SK-N-SH treated with all-trans-retinoic acid at 6 μM for 48 hours (cell line): Measurements from ENCODE around the gene FANCG.

Experiments
- ATAC-seq: fragments of 200-7000 bp; cut with Tn5 transposase; 3 replicates; pipeline ENCODE4 v1.9.1; 2020; ENCODE audit warnings: mild to moderate bottlenecking, moderate library complexity
- ARNTL ChIP-seq: fragments of 450-650 bp; formaldehyde crosslinking; IDR thresholded peaks from 2 replicates; pipeline ENCODE4 v1.5.0; 2020; ENCODE audit warnings: low read depth, mild to moderate bottlenecking, moderate library complexity, borderline replicate concordance
- BACH2 ChIP-seq: fragments of 250-450 bp; sonication (Bioruptor Pico); IDR thresholded peaks from 2 replicates; pipeline ENCODE4 v1.9.0; 2021; ENCODE audit warnings: mild to moderate bottlenecking, borderline replicate concordance
- CSDC2 ChIP-seq: fragments of 250-450 bp; sonication (Bioruptor Pico); IDR thresholded peaks from 2 replicates; pipeline ENCODE4 v1.5.0; 2020; ENCODE audit warnings: mild to moderate bottlenecking, moderate library complexity
- GLIS3 ChIP-seq: fragments of 250-450 bp; sonication (Bioruptor Pico); IDR thresholded peaks from 2 replicates; pipeline ENCODE4 v1.5.0; 2020; ENCODE audit warnings: mild to moderate bottlenecking, moderate library complexity
- ISL1 ChIP-seq: fragments of 250-450 bp; sonication (Bioruptor Pico); IDR thresholded peaks from 2 replicates; pipeline ENCODE4 v2.1.2; 2022; ENCODE audit warnings: mild to moderate bottlenecking, moderate library complexity
- OSR1 ChIP-seq: fragments of 250-450 bp; sonication (Bioruptor Pico); IDR thresholded peaks from 2 replicates; pipeline ENCODE4 v1.8.0; 2022; ENCODE audit warnings: moderate library complexity, mild to moderate bottlenecking, inconsistent platforms
- PPARA ChIP-seq: fragments of 250-450 bp; sonication (Bioruptor Pico); IDR thresholded peaks from 2 replicates; pipeline ENCODE4 v1.5.0; 2020; ENCODE audit warnings: mild to moderate bottlenecking, borderline replicate concordance
- RARB ChIP-seq: fragments of 250-450 bp; sonication (Bioruptor Pico); IDR thresholded peaks from 2 replicates; pipeline ENCODE4 v1.8.0; 2021; ENCODE audit warnings: mild to moderate bottlenecking, moderate library complexity
- SNAI2 ChIP-seq: fragments of 250-450 bp; sonication (Bioruptor Pico); IDR thresholded peaks from 2 replicates; pipeline ENCODE4 v1.5.0; 2020; ENCODE audit warnings: mild to moderate bottlenecking, moderate library complexity
- TOX ChIP-seq: fragments of 250-450 bp; sonication (Bioruptor Pico); IDR thresholded peaks from 2 replicates; pipeline ENCODE4 v1.8.0; 2021; ENCODE audit warnings: mild to moderate bottlenecking, moderate library complexity, borderline replicate concordance
- ZC3H10 ChIP-seq: fragments of 250-450 bp; sonication (Bioruptor Pico); IDR thresholded peaks from 2 replicates; pipeline ENCODE4 v1.5.1; 2021; ENCODE audit warnings: mild to moderate bottlenecking, moderate library complexity
- ZFP30 ChIP-seq: fragments of 450-650 bp; formaldehyde crosslinking; IDR thresholded peaks from 2 replicates; pipeline ENCODE4 v1.5.0; 2022; ENCODE audit warnings: mild to moderate bottlenecking, moderate library complexity
- ZNF70 ChIP-seq: fragments of 450-650 bp; formaldehyde crosslinking; IDR thresholded peaks from 2 replicates; pipeline ENCODE4 v1.5.0; 2020; ENCODE audit warnings: mild to moderate bottlenecking, moderate library complexity
- ZNF8 ChIP-seq: fragments of 450-650 bp; formaldehyde crosslinking; IDR thresholded peaks from 2 replicates; pipeline ENCODE4 v1.5.0; 2020; ENCODE audit warnings: mild to moderate bottlenecking, moderate library complexity
- TF ChIP-seq, protein P1 (sequence below): fragments of 250-450 bp; sonication (Bioruptor Pico); IDR thresholded peaks from 2 replicates; pipeline ENCODE4 v1.5.1; 2021; ENCODE audit warnings: mild to moderate bottlenecking, moderate library complexity
- TF ChIP-seq, protein P2 (sequence below): fragments of 250-450 bp; sonication (Bioruptor Pico); IDR thresholded peaks from 2 replicates; pipeline ENCODE4 v1.5.0; 2020; ENCODE audit warnings: mild to moderate bottlenecking, moderate library complexity
- TF ChIP-seq, protein P3 (sequence below): fragments of 250-450 bp; sonication (Bioruptor Pico); IDR thresholded peaks from 2 replicates; pipeline ENCODE4 v1.8.0; 2020; ENCODE audit warnings: mild to moderate bottlenecking, moderate library complexity, borderline replicate concordance
- TF ChIP-seq, protein P4 (sequence below): fragments of 250-450 bp; sonication (Bioruptor Pico); IDR thresholded peaks from 2 replicates; pipeline ENCODE4 v1.8.0; 2021; ENCODE audit warnings: low read depth, mild to moderate bottlenecking, moderate library complexity, borderline replicate concordance

FANCG gene

DNA sequence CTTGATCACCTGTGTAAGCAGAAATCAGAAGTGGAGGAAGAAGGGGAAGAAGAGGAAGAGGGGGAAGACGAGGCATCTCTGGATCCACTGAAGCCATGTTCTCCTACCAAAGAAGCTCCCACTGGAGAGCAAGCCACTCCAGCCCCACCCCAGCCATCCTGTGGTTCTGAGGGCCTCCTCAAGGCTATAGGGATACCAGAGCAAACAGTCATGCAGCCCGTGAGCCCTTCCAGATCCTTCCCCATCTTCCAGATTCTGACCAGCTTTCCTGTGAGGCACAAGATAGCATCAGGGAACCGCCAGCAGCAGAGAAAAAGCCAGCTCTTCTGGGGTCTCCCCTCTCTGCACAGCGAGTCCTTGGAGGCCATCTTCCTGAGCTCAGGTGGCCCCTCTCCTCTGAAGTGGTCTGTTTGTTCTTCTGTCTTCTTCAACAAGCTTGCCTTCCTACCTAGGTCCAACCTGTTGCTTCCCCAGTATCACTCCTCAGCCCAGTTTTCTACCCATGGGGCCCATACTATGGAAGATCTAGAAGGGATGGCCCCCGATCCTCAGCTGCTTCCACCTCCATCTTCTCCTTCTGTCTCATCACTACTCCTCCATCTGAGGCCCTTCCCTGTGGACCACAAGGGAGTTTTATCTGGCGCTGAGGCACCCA lies 36.7 kb downstream of the FANCG start:
- ATAC-seq, result no peak
- TF ChIP-seq ZC3H10 (CRISPR knock-in tag) (no peak), ISL1 (CRISPR knock-in tag) (no peak), ZNF70 (CRISPR knock-in tag) (no peak), CSDC2 (no peak), OSR1 (no peak), ARNTL (CRISPR knock-in tag) (no peak), GLIS3 (CRISPR knock-in tag) (no peak), TOX (no peak), RARB (CRISPR knock-in tag) (no peak), SNAI2 (CRISPR knock-in tag) (no peak), ZNF8 (no peak), PPARA (CRISPR knock-in tag) (no peak), BACH2 (CRISPR knock-in tag) (no peak)
- TF ChIP-seq, protein P1, sequence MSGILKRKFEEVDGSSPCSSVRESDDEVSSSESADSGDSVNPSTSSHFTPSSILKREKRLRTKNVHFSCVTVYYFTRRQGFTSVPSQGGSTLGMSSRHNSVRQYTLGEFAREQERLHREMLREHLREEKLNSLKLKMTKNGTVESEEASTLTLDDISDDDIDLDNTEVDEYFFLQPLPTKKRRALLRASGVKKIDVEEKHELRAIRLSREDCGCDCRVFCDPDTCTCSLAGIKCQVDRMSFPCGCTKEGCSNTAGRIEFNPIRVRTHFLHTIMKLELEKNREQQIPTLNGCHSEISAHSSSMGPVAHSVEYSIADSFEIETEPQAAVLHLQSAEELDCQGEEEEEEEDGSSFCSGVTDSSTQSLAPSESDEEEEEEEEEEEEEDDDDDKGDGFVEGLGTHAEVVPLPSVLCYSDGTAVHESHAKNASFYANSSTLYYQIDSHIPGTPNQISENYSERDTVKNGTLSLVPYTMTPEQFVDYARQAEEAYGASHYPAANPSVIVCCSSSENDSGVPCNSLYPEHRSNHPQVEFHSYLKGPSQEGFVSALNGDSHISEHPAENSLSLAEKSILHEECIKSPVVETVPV, result no peak
- TF ChIP-seq, protein P2, sequence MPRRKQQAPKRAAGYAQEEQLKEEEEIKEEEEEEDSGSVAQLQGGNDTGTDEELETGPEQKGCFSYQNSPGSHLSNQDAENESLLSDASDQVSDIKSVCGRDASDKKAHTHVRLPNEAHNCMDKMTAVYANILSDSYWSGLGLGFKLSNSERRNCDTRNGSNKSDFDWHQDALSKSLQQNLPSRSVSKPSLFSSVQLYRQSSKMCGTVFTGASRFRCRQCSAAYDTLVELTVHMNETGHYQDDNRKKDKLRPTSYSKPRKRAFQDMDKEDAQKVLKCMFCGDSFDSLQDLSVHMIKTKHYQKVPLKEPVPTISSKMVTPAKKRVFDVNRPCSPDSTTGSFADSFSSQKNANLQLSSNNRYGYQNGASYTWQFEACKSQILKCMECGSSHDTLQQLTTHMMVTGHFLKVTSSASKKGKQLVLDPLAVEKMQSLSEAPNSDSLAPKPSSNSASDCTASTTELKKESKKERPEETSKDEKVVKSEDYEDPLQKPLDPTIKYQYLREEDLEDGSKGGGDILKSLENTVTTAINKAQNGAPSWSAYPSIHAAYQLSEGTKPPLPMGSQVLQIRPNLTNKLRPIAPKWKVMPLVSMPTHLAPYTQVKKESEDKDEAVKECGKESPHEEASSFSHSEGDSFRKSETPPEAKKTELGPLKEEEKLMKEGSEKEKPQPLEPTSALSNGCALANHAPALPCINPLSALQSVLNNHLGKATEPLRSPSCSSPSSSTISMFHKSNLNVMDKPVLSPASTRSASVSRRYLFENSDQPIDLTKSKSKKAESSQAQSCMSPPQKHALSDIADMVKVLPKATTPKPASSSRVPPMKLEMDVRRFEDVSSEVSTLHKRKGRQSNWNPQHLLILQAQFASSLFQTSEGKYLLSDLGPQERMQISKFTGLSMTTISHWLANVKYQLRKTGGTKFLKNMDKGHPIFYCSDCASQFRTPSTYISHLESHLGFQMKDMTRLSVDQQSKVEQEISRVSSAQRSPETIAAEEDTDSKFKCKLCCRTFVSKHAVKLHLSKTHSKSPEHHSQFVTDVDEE (CRISPR knock-in tag), result no peak
- TF ChIP-seq, protein P3, sequence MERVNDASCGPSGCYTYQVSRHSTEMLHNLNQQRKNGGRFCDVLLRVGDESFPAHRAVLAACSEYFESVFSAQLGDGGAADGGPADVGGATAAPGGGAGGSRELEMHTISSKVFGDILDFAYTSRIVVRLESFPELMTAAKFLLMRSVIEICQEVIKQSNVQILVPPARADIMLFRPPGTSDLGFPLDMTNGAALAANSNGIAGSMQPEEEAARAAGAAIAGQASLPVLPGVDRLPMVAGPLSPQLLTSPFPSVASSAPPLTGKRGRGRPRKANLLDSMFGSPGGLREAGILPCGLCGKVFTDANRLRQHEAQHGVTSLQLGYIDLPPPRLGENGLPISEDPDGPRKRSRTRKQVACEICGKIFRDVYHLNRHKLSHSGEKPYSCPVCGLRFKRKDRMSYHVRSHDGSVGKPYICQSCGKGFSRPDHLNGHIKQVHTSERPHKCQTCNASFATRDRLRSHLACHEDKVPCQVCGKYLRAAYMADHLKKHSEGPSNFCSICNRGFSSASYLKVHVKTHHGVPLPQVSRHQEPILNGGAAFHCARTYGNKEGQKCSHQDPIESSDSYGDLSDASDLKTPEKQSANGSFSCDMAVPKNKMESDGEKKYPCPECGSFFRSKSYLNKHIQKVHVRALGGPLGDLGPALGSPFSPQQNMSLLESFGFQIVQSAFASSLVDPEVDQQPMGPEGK, result no peak
- TF ChIP-seq, protein P4, sequence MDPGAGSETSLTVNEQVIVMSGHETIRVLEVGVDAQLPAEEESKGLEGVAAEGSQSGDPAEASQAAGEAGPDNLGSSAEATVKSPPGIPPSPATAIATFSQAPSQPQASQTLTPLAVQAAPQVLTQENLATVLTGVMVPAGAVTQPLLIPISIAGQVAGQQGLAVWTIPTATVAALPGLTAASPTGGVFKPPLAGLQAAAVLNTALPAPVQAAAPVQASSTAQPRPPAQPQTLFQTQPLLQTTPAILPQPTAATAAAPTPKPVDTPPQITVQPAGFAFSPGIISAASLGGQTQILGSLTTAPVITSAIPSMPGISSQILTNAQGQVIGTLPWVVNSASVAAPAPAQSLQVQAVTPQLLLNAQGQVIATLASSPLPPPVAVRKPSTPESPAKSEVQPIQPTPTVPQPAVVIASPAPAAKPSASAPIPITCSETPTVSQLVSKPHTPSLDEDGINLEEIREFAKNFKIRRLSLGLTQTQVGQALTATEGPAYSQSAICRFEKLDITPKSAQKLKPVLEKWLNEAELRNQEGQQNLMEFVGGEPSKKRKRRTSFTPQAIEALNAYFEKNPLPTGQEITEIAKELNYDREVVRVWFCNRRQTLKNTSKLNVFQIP (CRISPR knock-in tag), result no peak

DNA sequence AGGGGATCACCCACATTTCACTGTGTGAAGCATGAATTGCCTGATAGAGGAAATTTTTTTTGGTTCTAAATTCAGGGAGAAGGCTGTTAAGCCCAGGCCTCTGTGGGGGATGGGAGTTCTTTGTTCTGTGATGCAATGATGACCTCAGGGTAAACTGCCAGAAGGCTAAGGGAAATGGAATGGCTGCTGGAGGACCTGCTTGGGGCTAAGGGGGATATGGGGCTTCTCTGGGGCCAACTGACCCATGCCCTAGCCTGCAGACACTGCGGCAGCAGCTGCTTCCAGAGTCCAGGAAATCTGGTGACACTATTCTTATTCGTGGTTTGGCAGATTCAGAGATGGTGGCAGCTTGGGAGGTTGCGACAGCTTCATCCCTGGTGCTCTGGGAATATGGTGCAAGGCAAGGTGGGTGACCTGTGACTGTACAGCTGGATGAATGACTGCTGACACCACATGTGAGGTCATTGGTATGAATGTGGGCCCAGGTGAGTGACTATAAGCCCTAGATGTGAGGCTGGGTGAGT lies 37.6 kb downstream of the FANCG start:
- TF ChIP-seq ISL1 (CRISPR knock-in tag), result no peak
- TF ChIP-seq, protein P4 (CRISPR knock-in tag), result no peak
- TF ChIP-seq, protein P1, result no peak
- no peak for TF ChIP-seq ZFP30
- no peak for ATAC-seq
